Tibial nerve (tissue), 4 donors: ENCODE data around the gene GRID1. TPM values are rescaled to one million over a fixed set of nuclear protein-coding genes. Genes with fewer than 3 reads are reported as not detected.

ENCODE experiments used
- DNase-seq, 2 donors: peaks; one replicate each; pipeline ENCODE4 v3.0.0-alpha.2; 2019; ENCODE audit warnings: low spot score in 2 of 2
- H3K27ac ChIP-seq, 4 donors: fragments of 200-600 bp; sonication (generic) in 3 of 4; one replicate each; pipeline ENCODE4 v1.5.1; 2017 to 2019; ENCODE audit warnings: mild to moderate bottlenecking in 1 of 4
- H3K27me3 ChIP-seq, 2 donors: fragments of 200-600 bp; sonication (generic) in 1 of 2; one replicate each; pipeline versions ENCODE4 v1.5.1 to v1.6.0; 2017 to 2019
- H3K36me3 ChIP-seq, 3 donors: fragments of 200-600 bp; sonication (generic); one replicate each; pipeline ENCODE4 v1.5.1; 2018 to 2019
- H3K4me1 ChIP-seq, 4 donors: fragments of 200-600 bp; sonication (generic) in 3 of 4; one replicate each; pipeline ENCODE4 v1.5.1; 2017 to 2019
- H3K4me3 ChIP-seq, 4 donors: fragments of 200-600 bp; sonication (generic) in 3 of 4; one replicate each; pipeline ENCODE4 v1.5.1; 2017 to 2019; ENCODE audit warnings: mild to moderate bottlenecking in 1 of 4, moderate library complexity in 1 of 4
- H3K9me3 ChIP-seq, 4 donors: fragments of 200-600 bp; sonication (generic) in 3 of 4; one replicate each; pipeline ENCODE4 v1.5.1; 2017 to 2019
- CTCF ChIP-seq, 5 experiments: fragments of 200-600 bp in 3 of 5; fragments of 450-650 bp in 2 of 5; sonication (generic) in 3 of 5; IDR thresholded peaks; one replicate each; pipeline ENCODE4 v1.5.1; 2016 to 2019; ENCODE audit warnings: antibody characterized with exemption in 5 of 5, mild to moderate bottlenecking in 3 of 5, moderate library complexity in 2 of 5
- EP300 ChIP-seq, 2 donors: sonication (generic); formaldehyde crosslinking; IDR thresholded peaks; one replicate each; pipeline ENCODE4 v1.6.1; 2017; ENCODE audit warnings: antibody characterized with exemption in 2 of 2, mild to moderate bottlenecking in 1 of 2
- POLR2A ChIP-seq, 2 donors: fragments of 450-650 bp; IDR thresholded peaks; one replicate each; pipeline ENCODE4 v1.6.1; 2017; ENCODE audit warnings: antibody characterized with exemption in 2 of 2, mild to moderate bottlenecking in 2 of 2, moderate library complexity in 2 of 2
- WGBS, 2 donors: methylation state at CpG; one replicate each; pipeline ENCODE4 v1.1.5; 2018; 5-methylcytosine and 5-hydroxymethylcytosine counted together
- total RNA-seq, 4 donors: library from RNA; depleted of rRNA; stranded (reverse); fragments of >200 nt; gene quantifications; one replicate each; pipeline ENCODE4 v1.1.0, GENCODE V29; 2016

GRID1 gene
- total RNA-seq, 4 donors from 2014 or later: 7.7 to 16.3 (median 10.5) TPM

GRCh38 chr10:86022906-86023305 is 343.7 kb downstream of the GRID1 start:
- no peak for DNase-seq
- peaks cover 0 to 5% (median 0%) of the 10 kb centered on the region in 4 donors for H3K9me3 ChIP-seq
- H3K36me3 ChIP-seq: no peaks in the 10 kb centered on the region
- H3K4me3 ChIP-seq: no peak overlapping the region
- 91 to 95% methylated on average over 4 of the region's 4 CpGs for WGBS, 2 donors
- no peaks in the 10 kb centered on the region for H3K4me1 ChIP-seq
- TF ChIP-seq POLR2A (IDR thresholded peaks at IDR 0.05) (no peak), CTCF (IDR thresholded peaks at IDR 0.05) (no peak), EP300 (IDR thresholded peaks at IDR 0.05) (no peak)
- H3K27me3 ChIP-seq: no peaks in the 10 kb centered on the region
- no peak overlapping the region for H3K27ac ChIP-seq

- H3K9me3 ChIP-seq: no peaks in the 10 kb centered on the region
- no peak overlapping the region for H3K27ac ChIP-seq
- no peak for TF ChIP-seq EP300 (IDR thresholded peaks at IDR 0.05)
- TF ChIP-seq POLR2A (IDR thresholded peaks at IDR 0.05): no peak
- TF ChIP-seq CTCF (IDR thresholded peaks at IDR 0.05): no peak
- no peak overlapping the region for H3K4me3 ChIP-seq
- no peaks in the 10 kb centered on the region for H3K36me3 ChIP-seq
- H3K4me1 ChIP-seq: no peaks in the 10 kb centered on the region
- no peak for DNase-seq
- no peaks in the 10 kb centered on the region for H3K27me3 ChIP-seq
- 77 to 91% methylated on average over 5 of the region's 5 CpGs for WGBS, 2 donors
Observed at GRCh38 chr10:86020134-86020533, 346.5 kb downstream of the GRID1 start.

GRCh38 chr10:86019141-86019540 is 347.5 kb downstream of the GRID1 start:
- Histone ChIP-seq H3K27ac (no peak overlapping the region), H3K27me3 (no peaks in the 10 kb centered on the region), H3K9me3 (no peaks in the 10 kb centered on the region), H3K4me3 (no peak overlapping the region), H3K4me1 (no peaks in the 10 kb centered on the region), H3K36me3 (no peaks in the 10 kb centered on the region)
- no peak for DNase-seq
- TF ChIP-seq POLR2A (IDR thresholded peaks at IDR 0.05) (no peak), CTCF (IDR thresholded peaks at IDR 0.05) (no peak), EP300 (IDR thresholded peaks at IDR 0.05) (no peak)
- 89 to 97% methylated on average over 4 of the region's 4 CpGs for WGBS, 2 donors

GRCh38 chr10:86018735-86019058 is 347.9 kb downstream of the GRID1 start:
- Histone ChIP-seq H3K36me3 (no peaks in the 10 kb centered on the region), H3K27ac (no peak overlapping the region), H3K27me3 (no peaks in the 10 kb centered on the region), H3K4me1 (no peaks in the 10 kb centered on the region), H3K4me3 (no peak overlapping the region), H3K9me3 (no peaks in the 10 kb centered on the region)
- no peak for DNase-seq
- 86 to 100% methylated on average over 1 of the region's 1 CpG for WGBS, 2 donors
- TF ChIP-seq CTCF (IDR thresholded peaks at IDR 0.05): no peak
- no peak for TF ChIP-seq EP300 (IDR thresholded peaks at IDR 0.05)
- TF ChIP-seq POLR2A (IDR thresholded peaks at IDR 0.05): no peak

GRCh38 chr10:86017841-86018734 is 348.5 kb downstream of the GRID1 start:
- 59 to 63% methylated on average over 11 to 13 of the region's 13 CpGs for WGBS, 2 donors
- Histone ChIP-seq H3K27ac (no peak overlapping the region), H3K4me3 (no peak overlapping the region), H3K9me3 (no peaks in the 10 kb centered on the region), H3K27me3 (no peaks in the 10 kb centered on the region), H3K4me1 (no peaks in the 10 kb centered on the region), H3K36me3 (no peaks in the 10 kb centered on the region)
- TF ChIP-seq POLR2A (IDR thresholded peaks at IDR 0.05) (no peak), CTCF (IDR thresholded peaks at IDR 0.05) (no peak), EP300 (IDR thresholded peaks at IDR 0.05) (no peak)
- DNase-seq: no peak
